ENCODE data around the gene SHROOM3. TPM values are rescaled to one million over a fixed set of nuclear protein-coding genes. Genes with fewer than 3 reads are reported as not detected.

The SHROOM3 gene
- total RNA-seq, 2 donors from 2014 or later: 30.6 to 30.9 TPM

- DNase-seq (ENCODE audit: low spot score): no peak
- H3K36me3 ChIP-seq: no peaks in the 10 kb centered on the region
- H3K4me3 ChIP-seq: no peak overlapping the region
- H3K4me1 ChIP-seq: no peaks in the 10 kb centered on the region
- no peaks in the 10 kb centered on the region for H3K27me3 ChIP-seq
- no peak for TF ChIP-seq CTCF (IDR thresholded peaks at IDR 0.05)
- no peaks in the 10 kb centered on the region for H3K9me3 ChIP-seq
- no peak overlapping the region for H3K27ac ChIP-seq
Observed at GRCh38 chr4:76698141-76698540, 263.1 kb downstream of the SHROOM3 start.

GRCh38 chr4:76699751-76700310 lies 264.8 kb downstream of the SHROOM3 start:
- H3K36me3 ChIP-seq: no peaks in the 10 kb centered on the region

GRCh38 chr4:76702440-76703122 lies 267.6 kb downstream of the SHROOM3 start:
- peaks cover 0 to 19% of the 10 kb centered on the region in 2 donors for H3K4me1 ChIP-seq
- no peaks in the 10 kb centered on the region for H3K36me3 ChIP-seq
- no peak for TF ChIP-seq CTCF (IDR thresholded peaks at IDR 0.05)
- no peak overlapping the region for H3K27ac ChIP-seq
- no peaks in the 10 kb centered on the region for H3K9me3 ChIP-seq
- DNase-seq (ENCODE audit: low spot score): no peak
- H3K4me3 ChIP-seq: no peak overlapping the region
- no peaks in the 10 kb centered on the region for H3K27me3 ChIP-seq

More at GRCh38 chr4:76699751-76700310, 264.8 kb downstream of the SHROOM3 start:
- H3K4me3 ChIP-seq: no peak overlapping the region
- DNase-seq (ENCODE audit: low spot score): no peak
- peaks cover 0 to 13% of the 10 kb centered on the region in 2 donors for H3K4me1 ChIP-seq
- H3K9me3 ChIP-seq: no peaks in the 10 kb centered on the region
- no peak overlapping the region for H3K27ac ChIP-seq
- TF ChIP-seq CTCF (IDR thresholded peaks at IDR 0.05): no peak
- no peaks in the 10 kb centered on the region for H3K27me3 ChIP-seq

- no peak overlapping the region for H3K4me3 ChIP-seq
- no peak for TF ChIP-seq CTCF (IDR thresholded peaks at IDR 0.05)
- H3K27me3 ChIP-seq: no peaks in the 10 kb centered on the region
- no peak for DNase-seq (ENCODE audit: low spot score)
- H3K9me3 ChIP-seq: no peaks in the 10 kb centered on the region
- H3K27ac ChIP-seq: peak overlapping the region in 1 of 2 donors; percentile 5
- H3K36me3 ChIP-seq: no peaks in the 10 kb centered on the region
- H3K4me1 ChIP-seq: peaks cover 0 to 19% of the 10 kb centered on the region in 2 donors
Observed at GRCh38 chr4:76703123-76703490, 268.1 kb downstream of the SHROOM3 start.

GRCh38 chr4:76703676-76704075 lies 268.6 kb downstream of the SHROOM3 start:
- no peak for DNase-seq (ENCODE audit: low spot score)
- no peak overlapping the region for H3K4me3 ChIP-seq
- H3K36me3 ChIP-seq: no peaks in the 10 kb centered on the region
- H3K9me3 ChIP-seq: no peaks in the 10 kb centered on the region
- H3K27ac ChIP-seq: peak overlapping the region; percentile 5 to 54
- TF ChIP-seq CTCF (IDR thresholded peaks at IDR 0.05): no peak
- peaks cover 0 to 20% of the 10 kb centered on the region in 2 donors for H3K4me1 ChIP-seq
- no peaks in the 10 kb centered on the region for H3K27me3 ChIP-seq
